Fibroblast of villous mesenchyme (primary cell): Measurements from ENCODE around the gene PAFAH1B1. TPM values are rescaled to one million over a fixed set of nuclear protein-coding genes. Genes with fewer than 3 reads are reported as not detected.
"Not testable (repeated sequence)": the region's sequence is repeated elsewhere in the genome, so short reads cannot be mapped to it uniquely, and the experiment has no call there.

Experiments
- DNase-seq: peaks from one replicate; pipeline ENCODE4 v3.0.0-alpha.2; 2010; ENCODE audit warnings: low read depth
- H3K4me3 ChIP-seq: 2 replicates; pipeline ENCODE4 v1.5.1; 2011; ENCODE audit warnings: low read depth, mild to moderate bottlenecking, low read length
- CTCF ChIP-seq: IDR thresholded peaks from 2 replicates; pipeline ENCODE4 v1.5.1; 2012; ENCODE audit warnings: low read depth, mild to moderate bottlenecking, low read length; ENCODE audit not compliant: insufficient read depth
- total RNA-seq: library from RNA; depleted of rRNA; stranded (reverse); fragments of >200 nt; gene quantifications from 2 replicates; pipeline ENCODE4 v1.2.3, GENCODE V29; 2012

PAFAH1B1 gene
- total RNA-seq, 1 donor = 141 TPM

- TF ChIP-seq CTCF = no peak
- DNase-seq = no peak
These were observed 21.7 kb upstream of the PAFAH1B1 start for GRCh38 chr17:2571523-2572303.

GRCh38 chr17:2572304-2572609 is 21.2 kb upstream of the PAFAH1B1 start:
- DNase-seq, H3K4me3 ChIP-seq: not testable (repeated sequence)

More at GRCh38 chr17:2571523-2572303, 21.7 kb upstream of the PAFAH1B1 start:
- no peak overlapping the region for H3K4me3 ChIP-seq

- no peak overlapping the region for H3K4me3 ChIP-seq
- TF ChIP-seq CTCF = no peak
- DNase-seq = no peak
These were observed 13.3 kb upstream of the PAFAH1B1 start for GRCh38 chr17:2580151-2580550.

- DNase-seq = no peak
- H3K4me3 ChIP-seq = no peak overlapping the region
- TF ChIP-seq CTCF = no peak
These were observed 12.8 kb upstream of the PAFAH1B1 start for GRCh38 chr17:2580661-2581060.

GRCh38 chr17:2582493-2582892 is 11.0 kb upstream of the PAFAH1B1 start:
- no peak overlapping the region for H3K4me3 ChIP-seq
- no peak for DNase-seq
- TF ChIP-seq CTCF = no peak

- H3K4me3 ChIP-seq = no peak overlapping the region
- no peak for TF ChIP-seq CTCF
- DNase-seq = no peak
These were observed 2.3 kb upstream of the PAFAH1B1 start for GRCh38 chr17:2591040-2591640.

- TF ChIP-seq CTCF = no peak
These were observed 617 bp downstream of the PAFAH1B1 start for GRCh38 chr17:2593821-2594721.

More at GRCh38 chr17:2593821-2594721, 617 bp downstream of the PAFAH1B1 start:
- H3K4me3 ChIP-seq = peak overlapping the region; percentile 89
- peak; percentile 78 for DNase-seq
